PC-3 (cell line): ENCODE data around the gene ABLIM2.

Experiments
- CTCF ChIP-seq: fragments of 300-600 bp; sonication (generic); conservative IDR thresholded peaks from 2 replicates; pipeline ENCODE4 v1.5.1; 2017; ENCODE audit warnings: antibody characterized with exemption, low read depth, mild to moderate bottlenecking, low read length
- EZH2 ChIP-seq: fragments of 300-600 bp; sonication (generic); IDR thresholded peaks from one replicate; pipeline ENCODE4 v1.6.1; 2017; ENCODE audit warnings: antibody characterized with exemption, mild to moderate bottlenecking, low read length; ENCODE audit not compliant: unreplicated experiment
- EZH2phosphoT487 ChIP-seq: fragments of 300-600 bp; sonication (generic); IDR thresholded peaks from 2 replicates; pipeline ENCODE4 v1.6.1; 2018; ENCODE audit warnings: mild to moderate bottlenecking, antibody characterized with exemption, low read length, borderline replicate concordance

GRCh38 chr4:8120501-8120900, 38.1 kb downstream of the ABLIM2 start:
- TF ChIP-seq CTCF (no peak), EZH2 (no peak), EZH2phosphoT487 (no peak)
